HG03066 (cell line): Measurements from ENCODE around the gene STAG1.
"Not testable (repeated sequence)": the region's sequence is repeated elsewhere in the genome, so short reads cannot be mapped to it uniquely, and the experiment has no call there.

ENCODE experiments used
- ATAC-seq: cut with Tn5 transposase; IDR thresholded peaks from one replicate; pipeline ENCODE4 v1.9.1; 2021; ENCODE audit warnings: low read depth; ENCODE audit not compliant: unreplicated experiment

STAG1 gene

DNA sequence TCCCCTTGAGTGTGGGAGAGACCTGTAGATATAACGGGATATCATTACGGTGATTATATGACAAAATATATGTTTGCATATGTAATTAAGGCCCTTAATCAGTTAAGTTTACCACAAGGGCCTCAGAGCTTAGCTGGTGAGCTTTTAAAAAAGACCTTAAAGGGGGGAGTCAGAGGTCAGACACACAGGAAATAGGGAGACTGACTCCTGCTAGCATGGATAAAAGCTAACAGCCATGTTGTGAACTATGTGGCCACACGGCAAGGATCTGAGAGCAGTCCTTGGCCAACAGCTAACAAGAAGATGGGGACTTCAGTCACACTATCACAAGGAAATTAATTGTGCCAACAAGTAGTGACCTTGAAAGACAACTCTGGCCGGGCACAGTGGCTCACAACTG, 3.1 kb downstream of the STAG1 start:
- ATAC-seq, result no peak

DNA sequence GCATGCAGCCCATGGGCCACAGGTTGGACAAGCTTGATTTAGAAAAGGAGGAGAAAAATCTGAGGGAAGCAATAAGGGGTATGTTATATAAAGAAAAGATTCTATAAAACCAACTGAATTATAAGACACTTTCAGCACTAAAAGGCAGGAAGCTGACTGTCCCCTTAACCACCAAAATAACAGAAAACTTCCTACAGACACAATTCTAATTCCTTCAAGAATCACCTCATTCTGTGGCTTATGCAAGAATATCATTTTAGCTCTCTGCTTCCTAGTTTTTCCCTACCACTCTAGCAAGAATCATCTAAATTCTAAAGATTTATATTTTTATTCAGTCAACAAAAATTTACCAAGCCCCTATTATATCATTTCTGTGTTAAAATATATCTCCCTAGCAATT, 6.3 kb downstream of the STAG1 start:
- no peak for ATAC-seq

DNA sequence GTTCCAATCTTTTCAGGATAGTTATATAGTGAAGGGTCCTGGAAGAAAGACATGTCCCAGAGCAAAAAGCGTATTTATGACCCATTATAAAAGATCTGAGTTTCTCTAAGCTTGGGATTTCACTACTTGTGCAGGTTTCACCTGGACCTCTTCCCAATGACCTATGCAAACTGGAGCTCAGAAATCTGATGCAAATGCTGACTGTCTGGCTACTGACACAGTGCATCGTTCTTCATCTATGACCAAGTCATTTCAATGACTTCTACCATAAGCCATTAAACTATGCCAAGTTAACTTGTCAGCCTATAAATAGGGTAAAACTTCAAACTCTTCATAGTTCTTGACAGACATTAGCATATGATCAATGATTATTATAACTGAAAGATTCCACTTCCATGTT, 11.1 kb downstream of the STAG1 start:
- ATAC-seq, result no peak

DNA sequence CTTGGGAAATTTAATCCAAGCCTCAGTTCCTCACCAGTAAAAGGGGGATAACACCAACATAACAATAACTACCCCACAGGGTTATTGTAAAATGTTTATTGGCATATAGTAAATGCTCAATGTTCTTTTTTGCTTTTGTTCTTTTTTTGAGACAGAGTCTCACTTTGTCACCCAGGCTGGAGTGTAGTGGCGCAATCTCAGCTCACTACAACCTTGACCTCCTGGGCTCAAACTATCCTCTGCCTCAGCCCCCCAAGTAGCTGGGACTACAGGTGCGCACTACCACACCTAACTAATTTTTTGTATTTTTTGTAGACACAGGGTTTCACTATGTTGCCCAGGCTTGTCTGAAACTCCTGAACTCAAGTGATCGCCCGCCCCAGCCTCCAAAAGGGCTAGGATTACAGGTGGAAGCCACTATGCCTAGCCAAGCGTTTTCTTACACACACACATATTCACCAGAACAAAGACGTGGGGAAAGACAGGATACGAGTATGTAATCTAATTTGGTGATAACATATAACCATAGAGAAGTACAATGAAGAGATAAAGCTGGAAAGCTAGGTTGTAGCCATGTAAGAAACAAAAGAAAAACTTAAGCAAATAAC, 11.7 kb downstream of the STAG1 start:
- ATAC-seq, result no peak

DNA sequence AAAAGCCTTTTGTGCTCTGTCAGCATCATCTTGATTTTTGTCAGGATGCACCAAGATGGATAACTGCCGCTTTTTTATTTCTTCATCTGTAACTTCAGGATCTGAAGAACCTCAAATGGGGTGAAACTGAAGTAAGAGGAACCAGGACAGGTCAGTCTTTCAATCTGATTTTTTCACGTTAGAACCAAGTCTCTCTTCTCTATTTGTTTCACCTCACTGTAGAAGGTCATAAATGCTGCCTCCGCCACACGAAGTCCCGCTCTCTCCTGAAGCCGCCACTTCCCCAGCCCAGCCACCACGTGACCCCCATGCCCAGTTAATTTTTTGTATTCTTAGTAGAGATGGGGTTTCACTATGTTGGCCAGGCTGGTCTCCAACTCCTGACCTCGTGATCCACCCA, 15.2 kb downstream of the STAG1 start:
- not testable (repeated sequence) for ATAC-seq

DNA sequence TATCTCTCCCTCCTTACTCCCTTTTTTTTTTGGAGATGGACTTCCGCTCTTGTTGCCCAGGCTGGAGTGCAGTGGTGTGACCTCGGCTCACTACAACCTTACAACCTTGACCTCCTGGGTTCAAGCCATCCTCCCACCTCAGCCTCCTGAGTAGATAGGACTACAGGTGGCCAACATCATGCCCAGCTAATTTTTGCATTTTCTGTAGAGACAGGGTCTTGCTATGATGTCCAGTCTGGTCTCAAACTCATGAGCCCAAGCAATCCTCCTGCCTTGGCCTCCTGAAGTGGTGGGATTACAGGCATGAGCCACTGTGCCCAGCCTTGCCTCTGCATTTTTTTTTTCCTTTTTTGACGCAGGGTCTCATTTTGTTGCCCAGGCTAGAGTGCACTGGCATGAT, 17.1 kb downstream of the STAG1 start:
- ATAC-seq, result no peak

DNA sequence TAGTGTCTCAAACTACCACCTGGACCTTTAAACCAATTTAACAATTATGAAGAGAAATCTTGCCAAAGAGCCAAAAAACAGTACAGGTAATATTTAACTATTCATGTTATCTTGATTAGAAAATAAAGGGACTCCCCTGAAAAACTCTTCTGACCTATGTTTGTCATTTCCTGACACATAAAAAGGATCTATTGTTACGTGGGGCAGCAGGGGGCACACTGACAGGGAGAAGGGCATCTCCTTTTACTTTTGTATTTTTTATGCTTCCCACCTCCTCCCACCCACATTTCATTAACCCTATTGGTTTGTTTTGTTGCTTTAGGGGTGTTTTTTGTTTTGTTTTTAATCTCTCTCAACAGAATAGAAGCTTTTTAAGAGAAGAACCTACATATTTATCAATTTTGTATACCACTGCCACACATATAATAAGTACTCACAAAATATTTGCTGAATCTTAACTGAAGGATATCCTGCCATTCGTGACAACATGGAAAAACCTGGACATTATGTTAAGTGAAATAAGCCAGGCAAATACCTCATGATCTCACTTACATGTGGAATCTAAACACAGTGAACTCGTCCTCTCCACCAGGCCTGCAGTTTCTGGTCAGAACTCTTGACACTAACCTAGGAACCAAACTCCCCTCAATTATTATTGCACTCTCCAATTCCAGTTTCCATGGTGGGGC, 17.7 kb downstream of the STAG1 start:
- no peak for ATAC-seq

DNA sequence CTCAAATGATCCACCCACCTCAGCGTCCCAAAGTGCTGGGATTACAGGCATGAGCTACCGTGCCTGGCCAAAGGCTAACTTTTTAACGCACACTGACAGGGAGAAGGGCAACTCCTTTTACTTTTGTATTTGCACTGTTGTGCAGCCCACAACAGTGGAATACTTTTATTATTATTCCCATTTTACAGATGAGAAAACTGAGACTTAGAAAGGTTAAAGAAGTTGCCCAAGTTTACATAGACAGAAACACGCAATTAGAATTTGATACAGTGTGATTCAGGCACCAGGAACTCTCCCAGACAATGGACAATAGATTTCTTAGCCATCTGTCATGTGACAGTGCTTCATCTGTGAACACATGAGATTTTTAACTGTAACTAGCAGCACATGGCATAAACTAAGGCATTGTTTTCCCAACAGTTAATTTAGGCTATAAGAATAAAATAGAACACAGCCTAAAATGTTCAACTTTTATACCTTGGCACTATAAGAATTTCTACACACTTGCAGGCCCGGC, 18.8 kb downstream of the STAG1 start:
- ATAC-seq, result no peak

DNA sequence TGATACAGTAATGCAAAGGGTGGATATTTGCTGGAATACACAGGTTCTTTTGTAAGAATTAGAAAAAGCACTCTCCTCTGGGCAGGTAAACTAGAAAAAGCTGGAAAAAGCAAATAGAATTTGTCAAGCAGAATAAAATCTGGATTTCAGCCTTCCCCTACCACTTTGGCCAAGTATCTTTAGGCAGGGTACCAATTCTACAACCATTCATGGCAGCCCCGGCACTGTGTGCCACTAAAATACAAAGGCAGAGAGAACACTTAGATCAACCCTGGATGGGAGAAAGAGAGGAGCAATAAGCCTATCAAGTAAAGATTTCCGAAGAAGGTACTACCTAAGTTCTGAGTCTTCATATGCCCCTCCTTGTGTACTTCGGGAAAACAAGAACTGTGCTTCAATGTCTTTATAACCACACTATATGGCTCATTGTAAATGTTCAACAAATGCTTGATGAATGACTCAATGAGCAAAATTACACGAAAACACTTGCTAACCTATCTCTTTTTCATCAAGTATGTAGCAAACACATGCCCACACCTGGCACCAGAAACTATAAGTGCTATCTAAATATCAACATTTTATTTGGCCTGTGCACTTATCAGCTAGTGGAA, 20.8 kb downstream of the STAG1 start:
- no peak for ATAC-seq

DNA sequence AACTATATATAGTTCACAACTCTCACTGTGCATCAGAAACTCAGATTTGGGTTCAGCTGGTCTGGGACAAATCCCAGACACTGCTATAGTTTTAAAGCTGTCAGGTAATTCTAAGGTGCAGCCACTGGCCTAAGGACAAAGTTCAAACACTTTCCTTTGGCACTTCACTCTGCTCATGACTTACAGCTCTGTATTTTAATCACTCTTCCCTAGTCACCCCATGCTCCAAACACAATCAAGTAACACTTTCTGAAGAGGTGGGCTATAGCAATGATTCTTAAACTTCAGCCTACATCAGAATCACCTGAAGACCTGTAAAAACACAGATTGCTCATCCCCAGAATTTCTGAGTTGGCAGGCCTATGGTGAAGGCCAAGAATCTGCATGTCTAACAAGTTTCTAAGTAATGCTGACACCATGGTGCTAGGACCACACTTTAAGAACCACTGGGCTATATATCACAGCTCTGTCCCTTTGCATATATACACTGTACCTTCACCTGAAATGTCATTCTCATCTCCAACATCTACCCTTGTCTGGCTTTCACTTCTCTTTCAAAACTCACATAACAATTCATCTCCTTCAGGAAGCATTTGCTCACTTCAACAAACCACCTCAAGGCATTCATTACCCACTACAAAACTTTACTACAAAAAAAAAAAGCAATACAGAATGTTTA, 21.4 kb downstream of the STAG1 start:
- peak; percentile 62 for ATAC-seq

DNA sequence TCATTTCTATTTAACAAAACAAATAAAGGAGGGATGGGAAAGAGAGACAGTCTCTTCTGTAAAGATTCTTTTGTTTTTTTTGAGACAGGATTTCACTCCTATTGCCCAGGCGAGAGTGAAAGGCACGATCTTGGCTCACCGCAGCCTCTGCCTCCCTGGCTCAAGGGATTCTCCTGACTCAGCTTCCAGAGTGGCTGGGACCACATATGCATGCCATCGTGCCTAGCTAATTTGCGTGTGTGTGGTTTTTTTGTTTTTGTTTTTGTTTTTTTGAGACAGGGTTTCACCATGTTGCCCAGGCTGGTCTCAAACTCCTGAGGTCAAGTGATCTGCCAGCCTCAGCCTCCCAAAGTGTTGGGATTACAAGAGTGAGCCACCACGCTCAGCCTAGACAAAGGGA, 23.3 kb downstream of the STAG1 start:
- no peak for ATAC-seq

DNA sequence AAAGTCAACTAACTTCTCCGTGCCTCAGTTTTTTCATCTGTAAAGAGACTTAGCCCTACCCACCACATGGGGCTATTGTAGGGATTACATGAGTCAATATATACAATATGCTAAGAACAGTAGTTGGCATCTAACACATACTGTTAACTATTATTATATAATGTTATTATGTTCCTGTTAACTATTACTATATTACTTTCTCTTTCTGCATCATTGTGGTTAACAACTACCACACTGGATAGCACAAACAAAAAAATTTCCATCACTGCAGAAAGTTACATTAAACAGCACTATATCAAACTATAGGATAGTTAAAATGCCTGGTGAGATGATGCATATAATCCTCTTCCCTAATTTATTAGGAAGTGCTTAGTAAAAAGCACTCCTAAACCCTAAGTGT, 23.7 kb downstream of the STAG1 start:
- ATAC-seq, result no peak

DNA sequence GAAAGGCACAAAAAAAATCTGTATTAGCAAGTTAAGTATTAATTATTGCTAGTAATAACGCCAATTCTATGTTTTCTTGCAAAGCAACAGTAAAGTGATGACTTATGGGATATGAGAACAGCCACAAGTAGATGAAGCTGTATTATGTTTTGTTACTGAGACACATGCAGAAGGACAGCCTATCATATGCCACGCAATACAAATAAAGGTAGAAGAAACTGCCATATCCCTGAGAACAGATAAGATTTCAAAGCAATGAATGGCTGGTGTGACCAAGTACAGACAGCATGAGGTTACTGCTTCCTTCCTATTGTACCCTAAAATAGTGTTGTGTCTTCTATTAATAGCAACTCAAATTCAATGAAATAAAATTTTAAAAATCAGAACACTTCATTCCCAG, 26.7 kb downstream of the STAG1 start:
- ATAC-seq, result no peak

DNA sequence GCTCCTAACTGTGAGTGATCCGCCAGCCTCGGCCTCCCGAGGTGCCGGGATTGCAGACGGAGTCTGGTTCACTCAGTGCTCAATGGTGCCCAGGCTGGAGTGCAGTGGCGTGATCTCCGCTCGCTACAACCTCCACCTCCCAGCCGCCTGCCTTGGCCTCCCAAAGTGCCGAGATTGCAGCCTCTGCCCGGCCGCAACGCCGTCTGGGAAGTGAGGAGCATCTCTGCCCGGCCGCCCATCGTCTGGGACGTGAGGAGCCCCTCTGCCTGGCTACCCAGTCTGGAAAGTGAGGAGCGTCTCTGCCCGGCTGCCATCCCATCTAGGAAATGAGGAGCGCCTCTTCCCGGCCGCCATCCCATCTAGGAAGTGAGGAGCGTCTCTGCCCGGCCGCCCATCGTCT, 29.3 kb downstream of the STAG1 start:
- ATAC-seq, result not testable (repeated sequence)

DNA sequence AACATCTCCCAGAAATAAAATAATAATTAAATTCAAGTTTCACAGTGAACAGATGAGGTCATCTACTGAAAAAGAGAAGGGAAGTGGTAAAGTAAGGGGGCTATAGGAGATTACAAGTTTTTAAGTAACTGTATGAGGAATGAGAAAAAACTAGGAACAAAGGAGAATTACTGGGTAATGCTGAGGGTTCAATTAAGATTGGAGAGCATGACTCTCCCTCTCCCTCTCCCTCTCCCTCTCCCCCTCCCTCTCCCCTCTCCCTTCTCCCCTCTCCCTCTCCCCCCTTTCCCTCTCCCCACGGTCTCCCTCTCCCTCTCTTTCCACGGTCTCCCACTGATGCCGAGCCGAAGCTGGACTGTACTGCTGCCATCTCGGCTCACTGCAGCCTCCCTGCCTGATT, 29.8 kb downstream of the STAG1 start:
- not testable (repeated sequence) for ATAC-seq

DNA sequence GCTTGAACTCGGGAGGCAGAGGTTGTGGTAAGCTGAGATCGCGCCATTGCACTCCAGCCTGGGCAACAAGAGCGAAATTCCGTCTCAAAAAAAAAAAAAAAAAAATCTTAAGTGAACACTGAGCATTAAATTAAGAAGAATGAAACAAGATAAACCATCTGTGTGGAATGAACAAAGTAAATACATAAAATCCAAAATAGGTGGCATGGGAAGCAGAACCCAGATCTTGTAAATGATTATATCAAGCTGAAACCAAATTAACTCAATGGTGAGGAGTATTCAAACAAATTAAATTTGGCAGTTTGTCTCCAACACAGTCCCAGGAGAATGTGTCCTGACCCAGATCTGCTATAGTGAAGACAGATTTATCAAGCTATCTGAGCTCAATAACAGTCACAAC, 32.1 kb downstream of the STAG1 start:
- ATAC-seq, result no peak

DNA sequence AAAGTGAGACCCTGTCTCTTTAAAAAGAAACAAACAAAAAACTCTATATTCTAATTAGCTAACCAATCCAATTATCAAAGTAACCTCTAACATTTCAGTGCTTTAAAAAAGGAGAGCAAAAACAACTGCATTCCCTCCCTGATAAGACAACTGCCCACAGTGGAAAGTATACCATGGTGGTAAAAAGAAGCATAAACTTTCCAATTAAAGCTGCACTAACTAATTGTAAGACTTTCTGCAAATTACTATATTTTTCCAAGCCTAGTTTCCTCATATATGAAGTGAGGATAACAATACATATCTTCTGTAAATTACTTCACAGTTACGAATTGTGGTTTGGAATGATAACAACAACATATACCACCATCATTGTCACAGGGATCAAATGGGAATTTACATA, 35.5 kb downstream of the STAG1 start:
- ATAC-seq, result no peak

DNA sequence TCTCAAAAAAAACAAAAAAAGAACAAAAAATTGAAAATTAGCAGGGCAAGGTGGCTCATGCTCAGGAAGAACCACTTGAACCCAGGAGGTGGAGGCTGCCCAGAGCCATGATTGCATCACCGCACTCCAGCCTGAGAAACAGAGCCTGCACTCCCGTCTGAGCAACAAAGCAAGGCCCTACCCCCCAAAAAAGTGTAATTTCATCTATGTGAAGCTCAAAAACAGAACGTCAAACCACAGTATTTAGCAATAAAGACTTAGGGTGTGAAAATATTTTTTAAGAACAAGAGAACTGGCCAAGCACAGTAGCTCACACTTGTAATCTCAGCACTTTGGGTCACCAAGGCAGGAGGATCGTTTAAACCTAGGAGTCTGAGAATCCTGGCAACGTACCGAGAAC, 38.2 kb downstream of the STAG1 start:
- ATAC-seq, result no peak

DNA sequence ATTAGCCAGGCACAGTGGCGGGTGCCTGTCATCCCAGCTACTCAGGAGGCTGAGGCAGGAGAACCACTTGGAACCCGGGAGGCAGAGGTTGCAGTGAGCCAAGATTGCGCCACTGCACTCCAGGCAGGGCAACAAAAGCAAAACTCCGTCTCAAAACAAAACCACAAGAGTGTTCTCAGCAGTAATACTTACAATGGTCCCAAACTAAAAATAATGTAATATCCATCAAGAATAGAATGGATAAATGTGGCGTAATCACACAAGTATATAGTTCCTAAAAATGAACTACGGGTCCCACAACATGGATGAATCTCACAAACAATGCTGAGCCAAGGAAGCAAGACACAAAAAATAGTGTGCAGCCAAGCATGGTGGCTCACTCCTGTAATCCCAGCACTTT, 39.2 kb downstream of the STAG1 start:
- no peak for ATAC-seq

DNA sequence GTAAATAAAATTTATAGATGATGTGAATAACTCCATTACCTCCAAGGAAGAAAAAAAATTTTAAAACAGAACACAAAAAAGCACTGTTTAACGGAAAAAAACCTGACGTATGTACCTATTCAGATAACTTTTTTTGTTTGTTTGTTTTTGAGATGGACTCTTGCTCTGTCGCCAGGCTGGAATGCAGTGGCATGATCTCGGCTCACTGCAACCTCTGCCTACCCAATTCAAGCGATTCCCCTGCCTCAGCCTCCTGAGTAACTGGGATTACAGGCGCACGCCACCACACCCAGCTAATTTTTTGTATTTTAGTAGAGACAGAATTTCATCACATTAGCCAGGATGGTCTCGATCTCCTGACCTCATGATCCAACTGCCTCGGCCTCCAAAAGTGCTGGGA, 40.3 kb downstream of the STAG1 start:
- not testable (repeated sequence) for ATAC-seq

DNA sequence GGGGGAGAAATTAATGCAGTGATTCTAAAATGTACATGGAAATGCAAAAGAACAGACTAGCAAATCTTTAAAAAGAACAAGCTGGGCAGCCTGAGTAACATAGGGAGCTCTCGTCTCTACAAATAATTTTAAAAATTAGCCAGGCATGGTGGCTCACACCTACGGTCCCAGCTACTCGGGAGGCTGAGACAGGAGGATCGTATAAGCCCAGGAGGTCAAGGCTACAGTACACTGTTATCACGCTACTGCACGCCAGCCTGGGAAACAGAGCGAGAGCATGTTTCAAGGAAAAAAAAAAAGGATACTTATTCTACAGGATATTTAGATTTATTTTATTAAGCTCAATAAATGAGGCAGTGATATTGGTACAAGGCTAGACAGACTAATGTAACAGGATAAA, 40.9 kb downstream of the STAG1 start:
- no peak for ATAC-seq
